HG03442 (cell line): ENCODE data around the gene COL26A1.

Source experiments
- ATAC-seq: cut with Tn5 transposase; IDR thresholded peaks from one replicate; pipeline ENCODE4 v1.9.1; 2021; ENCODE audit warnings: mild to moderate bottlenecking, moderate library complexity; ENCODE audit not compliant: unreplicated experiment

COL26A1 gene

DNA sequence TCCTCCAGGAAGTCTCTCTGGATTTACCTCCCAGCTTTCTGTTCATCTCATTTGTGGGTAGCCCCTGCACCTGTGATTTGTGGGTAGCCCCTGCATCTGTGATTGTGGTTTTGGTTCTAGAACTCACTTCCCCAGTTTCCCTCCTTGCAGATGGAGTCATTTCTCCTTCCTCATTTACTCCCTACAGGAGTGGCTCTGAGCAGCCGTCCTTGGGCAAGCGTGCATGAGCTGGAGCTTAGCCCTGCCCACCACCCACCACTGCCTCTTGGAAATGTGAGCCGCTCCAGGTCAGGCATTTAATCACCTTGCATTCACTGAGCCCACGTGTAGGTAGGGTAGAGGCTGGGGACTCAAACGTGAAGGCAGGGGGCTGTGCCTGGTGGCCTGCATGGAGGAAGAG, 8.2 kb downstream of the COL26A1 start:
- ATAC-seq, result no peak

GRCh38 chr7:101373812-101374614, 11.3 kb downstream of the COL26A1 start:
- ATAC-seq, result no peak

DNA sequence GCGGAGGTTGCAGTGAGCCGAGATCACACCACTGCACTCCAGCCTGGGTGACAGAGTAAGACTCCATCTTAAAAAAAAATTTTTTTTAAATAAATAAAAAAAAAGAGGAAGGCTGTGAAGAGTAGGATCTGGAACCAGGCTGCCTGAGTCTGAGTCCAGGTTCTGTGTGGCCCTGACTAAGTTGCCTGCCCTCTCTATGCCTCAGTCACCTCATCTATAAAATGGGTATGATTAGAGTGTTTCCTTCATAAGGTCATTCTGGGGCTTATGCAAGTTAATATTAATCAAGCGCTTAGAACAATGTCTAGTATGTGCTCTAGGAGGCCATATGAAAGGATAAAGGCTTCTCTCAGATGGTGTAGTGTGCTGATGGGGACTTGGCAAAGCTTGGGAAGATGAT, 12.3 kb downstream of the COL26A1 start:
- ATAC-seq, result no peak

- no peak for ATAC-seq
Measured at GRCh38 chr7:101376601-101377000, 13.9 kb downstream of the COL26A1 start.

- ATAC-seq, result no peak
Measured at GRCh38 chr7:101377189-101377736, 14.6 kb downstream of the COL26A1 start.

DNA sequence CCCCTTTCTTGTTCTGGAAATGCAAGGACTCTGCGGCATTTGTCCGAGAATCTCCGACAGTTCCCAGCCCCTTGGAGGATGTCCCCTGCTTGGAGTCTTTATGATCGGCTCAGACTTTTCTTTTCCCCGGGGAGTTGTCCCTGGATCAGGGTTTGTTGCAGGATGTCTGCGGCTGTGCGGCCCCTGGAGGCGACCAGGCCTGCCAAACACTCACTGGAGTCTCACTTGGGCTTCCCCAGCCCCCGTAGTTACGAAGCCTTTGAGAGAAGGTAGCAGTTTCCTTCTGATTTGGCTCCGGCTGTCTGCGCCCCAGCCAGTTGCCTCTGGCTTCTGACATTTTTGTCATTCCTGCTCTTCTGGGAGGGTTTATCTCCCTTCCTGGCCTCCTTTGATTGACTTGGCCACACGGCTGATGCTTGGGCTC, 16.1 kb downstream of the COL26A1 start:
- ATAC-seq, result no peak

DNA sequence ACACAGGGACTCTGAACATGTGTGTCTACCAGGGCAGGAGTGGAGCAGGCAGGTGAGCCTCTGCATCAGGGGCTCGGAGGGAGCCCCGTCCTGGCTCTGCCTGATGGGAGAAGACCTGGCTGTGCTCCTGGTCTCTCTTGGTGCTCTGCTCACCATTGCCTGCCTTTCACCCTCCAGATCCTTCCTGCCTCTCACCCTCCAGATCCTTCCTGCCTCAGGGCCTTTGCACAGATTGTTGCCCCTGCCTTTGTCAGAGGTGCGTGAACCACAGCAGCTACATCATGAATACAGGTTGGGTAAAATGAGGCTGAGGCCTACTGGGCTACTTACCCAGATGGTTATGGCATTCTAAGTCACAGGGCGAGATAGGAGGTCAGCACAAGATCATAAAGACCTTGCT, 16.6 kb downstream of the COL26A1 start:
- no peak for ATAC-seq

- no peak for ATAC-seq
Measured at GRCh38 chr7:101381549-101382111, 19.0 kb downstream of the COL26A1 start.

GRCh38 chr7:101382937-101383336, 20.3 kb downstream of the COL26A1 start:
- ATAC-seq, result no peak

DNA sequence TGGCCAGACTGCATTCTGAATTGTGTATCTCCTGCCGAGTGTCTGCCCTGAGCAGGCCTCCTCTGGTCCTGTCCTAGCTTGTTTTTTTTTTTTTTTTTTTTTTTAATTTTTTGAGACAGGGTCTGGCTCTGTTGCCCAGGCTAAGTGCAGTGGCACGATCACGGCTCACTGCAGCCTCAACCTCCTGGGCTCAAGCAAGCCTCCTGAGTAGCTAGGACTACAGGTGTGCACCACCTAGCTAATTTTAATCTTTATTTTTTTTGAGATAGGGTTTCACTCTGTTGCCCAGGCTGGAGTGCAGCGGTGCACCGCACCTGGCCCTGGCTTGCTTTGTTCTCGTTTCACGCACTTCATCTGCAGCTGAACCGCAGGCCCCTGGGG, 23.5 kb downstream of the COL26A1 start:
- no peak for ATAC-seq

- ATAC-seq, result no peak
Measured at GRCh38 chr7:101386558-101387231, 24.0 kb downstream of the COL26A1 start.

DNA sequence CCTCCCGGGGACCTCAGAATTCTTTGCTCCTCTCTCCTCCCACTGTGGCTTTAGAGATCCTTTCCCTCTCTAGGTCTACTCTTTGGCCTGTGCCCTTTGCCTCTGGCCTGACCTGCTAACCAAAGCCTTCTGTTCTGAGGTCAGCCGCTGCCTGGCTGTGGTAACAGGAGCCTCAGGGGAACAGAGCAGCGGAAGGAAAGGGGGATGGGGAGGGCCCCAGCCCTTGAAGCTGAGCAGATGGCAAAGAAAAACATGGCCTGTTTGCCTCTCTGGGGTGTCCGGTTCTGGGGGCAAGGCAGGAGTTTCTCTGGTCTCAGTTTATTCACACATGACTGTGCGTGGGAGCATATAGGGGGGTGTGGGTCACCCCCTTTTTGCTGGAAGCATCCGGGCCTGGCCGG, 28.2 kb downstream of the COL26A1 start:
- peak; percentile 79 for ATAC-seq

DNA sequence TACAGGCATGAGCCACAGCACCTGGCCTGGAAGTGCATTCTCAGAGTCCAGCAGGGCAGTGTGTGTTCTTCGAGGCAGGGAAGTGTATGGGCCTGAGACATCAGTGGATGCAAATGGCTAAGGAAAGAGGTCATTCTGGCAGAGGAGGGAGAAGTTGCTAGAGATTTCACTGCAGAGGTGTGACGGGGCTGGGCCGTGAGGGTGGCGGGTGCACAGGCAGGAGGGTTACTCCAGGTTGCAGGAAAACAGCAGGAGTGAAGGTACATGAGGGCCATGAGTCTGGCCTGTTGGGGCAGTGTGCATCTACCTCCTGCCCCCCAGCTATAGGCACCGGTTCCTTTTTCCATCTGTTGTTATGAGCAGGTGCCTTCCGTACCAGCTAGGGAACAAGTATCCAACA, 29.3 kb downstream of the COL26A1 start:
- ATAC-seq, result no peak

- ATAC-seq, result no peak
Measured at GRCh38 chr7:101393865-101394264, 31.2 kb downstream of the COL26A1 start.

DNA sequence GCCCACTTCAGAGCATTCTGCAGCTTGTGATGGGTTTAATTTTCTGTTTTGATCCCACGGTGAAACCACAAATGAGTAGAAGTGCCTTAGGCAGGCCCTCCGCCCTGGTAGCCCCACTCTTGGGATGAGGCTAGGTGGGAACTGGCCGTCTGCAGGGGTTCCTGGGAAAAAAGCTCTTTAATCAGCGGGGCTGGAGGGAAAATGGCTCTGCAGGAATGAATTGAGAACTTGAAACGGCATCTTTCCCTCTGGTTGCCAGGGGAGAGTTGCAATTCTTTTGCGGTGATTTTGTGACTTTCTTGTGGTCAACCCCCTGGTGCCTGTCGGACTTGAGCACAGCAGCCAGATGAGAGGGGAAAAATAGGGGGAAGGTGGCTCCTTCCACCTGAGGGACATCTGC, 32.7 kb downstream of the COL26A1 start:
- no peak for ATAC-seq

DNA sequence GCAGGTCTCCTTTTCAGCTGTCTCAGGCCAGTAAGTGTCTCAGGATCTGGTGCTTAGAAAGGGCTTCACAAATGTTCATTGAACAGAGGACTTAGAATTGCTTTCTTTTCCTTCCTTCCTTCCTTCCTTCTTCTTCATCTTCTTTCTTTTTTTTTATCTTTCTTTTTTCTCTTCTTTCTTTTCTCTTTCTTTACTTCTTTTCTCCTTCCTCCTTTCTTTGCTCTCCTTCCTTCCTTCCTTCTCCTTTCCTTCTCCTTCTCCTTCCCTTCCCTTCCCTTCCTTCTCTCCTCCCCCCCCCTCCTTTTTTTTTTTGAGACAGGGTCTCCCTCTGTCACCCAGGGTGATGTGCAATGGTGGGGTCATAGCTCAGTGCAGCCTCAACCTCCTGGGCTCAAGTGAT, 34.6 kb downstream of the COL26A1 start:
- ATAC-seq, result no peak

GRCh38 chr7:101397770-101398324, 35.2 kb downstream of the COL26A1 start:
- no peak for ATAC-seq

GRCh38 chr7:101398396-101399289, 36.0 kb downstream of the COL26A1 start:
- no peak for ATAC-seq

GRCh38 chr7:101399759-101400158, 37.1 kb downstream of the COL26A1 start:
- no peak for ATAC-seq

DNA sequence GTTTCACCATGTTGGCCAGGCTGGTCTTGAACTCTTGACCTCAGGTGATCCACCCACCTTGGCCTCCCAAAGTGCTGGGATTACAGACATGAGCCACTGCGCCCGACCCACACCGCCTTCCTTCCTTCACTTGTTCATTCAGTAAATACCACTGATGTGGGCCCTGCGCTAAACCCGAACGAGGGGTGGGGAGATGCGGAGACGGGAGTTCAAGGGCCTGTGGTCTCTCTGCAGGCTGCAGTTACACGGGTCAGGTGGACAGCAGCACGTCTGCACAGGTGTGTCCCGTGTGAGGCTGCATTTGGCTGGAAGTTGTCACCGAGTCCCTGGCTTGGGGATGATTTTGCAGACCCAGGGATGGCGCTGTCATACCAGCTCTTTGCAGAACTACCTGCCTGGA, 38.1 kb downstream of the COL26A1 start:
- no peak for ATAC-seq
